H9 (cell line): ENCODE results near the gene ETV4. TPM values are rescaled to one million over a fixed set of nuclear protein-coding genes. Genes with fewer than 3 reads are reported as not detected.

Experiments
- DNase-seq: peaks from one replicate; pipeline ENCODE4 v3.0.0-alpha.2; 2017
- H2AFZ ChIP-seq: one replicate; pipeline ENCODE4 v1.6.1; 2013; ENCODE audit warnings: mild to moderate bottlenecking, low read length, control low read depth, moderate library complexity
- H2AK5ac ChIP-seq: 2 replicates; pipeline ENCODE4 v1.6.1; 2013; ENCODE audit warnings: low read length, control low read depth, mixed read lengths; ENCODE audit not compliant: insufficient read length
- H2BK120ac ChIP-seq: one replicate; pipeline ENCODE4 v1.6.1; 2013; ENCODE audit warnings: low read depth, mild to moderate bottlenecking, low read length, control low read depth, inconsistent platforms; ENCODE audit not compliant: poor library complexity, severe bottlenecking
- H2BK12ac ChIP-seq: 2 replicates; pipeline ENCODE4 v1.6.1; 2013; ENCODE audit warnings: low read length, control low read depth, mixed read lengths, low read depth; ENCODE audit not compliant: insufficient read length
- H2BK15ac ChIP-seq: 2 replicates; pipeline ENCODE4 v1.6.1; 2013; ENCODE audit warnings: low read depth, low read length, control low read depth
- H2BK20ac ChIP-seq: one replicate; pipeline ENCODE4 v1.6.1; 2013; ENCODE audit warnings: low read depth, mild to moderate bottlenecking, low read length, control low read depth, inconsistent platforms; ENCODE audit not compliant: poor library complexity, severe bottlenecking
- H2BK5ac ChIP-seq: 2 replicates; pipeline ENCODE4 v1.6.1; 2013; ENCODE audit warnings: low read length, control low read depth, mixed read lengths; ENCODE audit not compliant: insufficient read length
- H3K14ac ChIP-seq: 2 replicates; pipeline ENCODE4 v1.6.1; 2013; ENCODE audit warnings: low read length, control low read depth; ENCODE audit not compliant: insufficient read depth
- H3K18ac ChIP-seq: 2 replicates; pipeline ENCODE4 v1.6.1; 2013; ENCODE audit warnings: low read depth, mild to moderate bottlenecking, mixed read lengths, low read length, control low read depth; ENCODE audit not compliant: insufficient read length
- H3K23ac ChIP-seq: 2 replicates; pipeline ENCODE4 v1.6.1; 2013; ENCODE audit warnings: low read length, control low read depth, mixed read lengths, low read depth; ENCODE audit not compliant: insufficient read length
- H3K23me2 ChIP-seq: 2 replicates; pipeline ENCODE4 v1.6.1; 2013; ENCODE audit warnings: low read depth, mild to moderate bottlenecking, mixed read lengths, low read length, control low read depth; ENCODE audit not compliant: insufficient read length, poor library complexity, severe bottlenecking
- H3K27ac ChIP-seq: 2 replicates; pipeline ENCODE4 v1.5.1; 2013; ENCODE audit warnings: low read length, control low read depth, mixed read lengths, low read depth; ENCODE audit not compliant: insufficient read length
- H3K27me3 ChIP-seq: 2 replicates; pipeline ENCODE4 v1.6.1; 2013; ENCODE audit warnings: low read length, control low read depth, inconsistent platforms; ENCODE audit not compliant: insufficient read depth
- H3K4ac ChIP-seq: 2 replicates; pipeline ENCODE4 v1.6.1; 2013; ENCODE audit warnings: low read depth, mild to moderate bottlenecking, control low read depth, inconsistent platforms, low read length, moderate library complexity
- H3K4me1 ChIP-seq: 2 replicates; pipeline ENCODE4 v1.6.1; 2013; ENCODE audit warnings: low read length, control low read depth, inconsistent platforms; ENCODE audit not compliant: insufficient read depth
- H3K4me2 ChIP-seq: 2 replicates; pipeline ENCODE4 v1.6.1; 2013; ENCODE audit warnings: low read length, control low read depth, mixed read lengths; ENCODE audit not compliant: insufficient read length, insufficient read depth
- H3K56ac ChIP-seq: 2 replicates; pipeline ENCODE4 v1.6.1; 2013; ENCODE audit warnings: low read depth, mild to moderate bottlenecking, mixed read lengths, low read length, control low read depth; ENCODE audit not compliant: insufficient read length
- H3K79me1 ChIP-seq: 2 replicates; pipeline ENCODE4 v1.6.1; 2013; ENCODE audit warnings: low read depth, mild to moderate bottlenecking, moderate library complexity, low read length, control low read depth, inconsistent platforms; ENCODE audit not compliant: insufficient read depth, poor library complexity, severe bottlenecking
- H3K79me2 ChIP-seq: 2 replicates; pipeline ENCODE4 v1.6.1; 2013; ENCODE audit warnings: low read length, control low read depth, inconsistent platforms; ENCODE audit not compliant: insufficient read depth
- H3K9ac ChIP-seq: 2 replicates; pipeline ENCODE4 v1.6.1; 2013; ENCODE audit warnings: low read length, control low read depth, mixed read lengths; ENCODE audit not compliant: insufficient read length; ENCODE audit errors: extremely low read depth
- H3K9me3 ChIP-seq: one replicate; pipeline ENCODE4 v1.6.1; 2013; ENCODE audit warnings: low read depth, low read length, inconsistent platforms; ENCODE audit not compliant: control insufficient read depth
- H3T11ph ChIP-seq: one replicate; pipeline ENCODE4 v1.6.1; 2013; ENCODE audit warnings: mild to moderate bottlenecking, low read length, control low read depth, inconsistent platforms
- H4K20me1 ChIP-seq: one replicate; pipeline ENCODE4 v1.6.1; 2013; ENCODE audit not compliant: control insufficient read depth, insufficient read length, insufficient read depth
- H4K5ac ChIP-seq: 2 replicates; pipeline ENCODE4 v1.6.1; 2013; ENCODE audit warnings: low read depth, mild to moderate bottlenecking, mixed read lengths, low read length, control low read depth; ENCODE audit not compliant: insufficient read length
- H4K8ac ChIP-seq: replicated peaks from 2 replicates; pipeline ENCODE4 v1.6.1; 2013; ENCODE audit warnings: low read length, control low read depth, mixed read lengths, low read depth; ENCODE audit not compliant: insufficient read length
- H4K91ac ChIP-seq: 2 replicates; pipeline ENCODE4 v1.6.1; 2013; ENCODE audit warnings: low read depth, mild to moderate bottlenecking, moderate library complexity, mixed read lengths, low read length, control low read depth; ENCODE audit not compliant: insufficient read length
- H3K27ac Mint-ChIP-seq, 3 experiments: 2 replicates in 2 of 3; 3 replicates in 1 of 3; pipeline ENCODE4 v1.8.0; 2020 to 2021; ENCODE audit warnings: mixed read lengths in 3 of 3, mild to moderate bottlenecking in 1 of 3, moderate library complexity in 1 of 3
- H3K27me3 Mint-ChIP-seq: 2 replicates; pipeline ENCODE4 v1.8.0; 2021; ENCODE audit warnings: low read depth, mild to moderate bottlenecking, moderate library complexity, mixed read lengths
- H3K36me3 Mint-ChIP-seq, 3 experiments: 2 replicates in 2 of 3; 3 replicates in 1 of 3; pipeline ENCODE4 v1.8.0; 2020 to 2021; ENCODE audit warnings: low read depth in 3 of 3, mixed read lengths in 3 of 3; ENCODE audit not compliant: insufficient read depth in 1 of 3
- H3K4me1 Mint-ChIP-seq, 2 experiments: 2 replicates each; pipeline ENCODE4 v1.8.0; 2020; ENCODE audit warnings: mixed read lengths in 2 of 2
- H3K4me3 Mint-ChIP-seq, 2 experiments: 2 replicates in 1 of 2; 3 replicates in 1 of 2; pipeline ENCODE4 v1.8.0; 2020 to 2021; ENCODE audit warnings: mild to moderate bottlenecking in 2 of 2, mixed read lengths in 2 of 2, moderate library complexity in 1 of 2
- H3K9me3 Mint-ChIP-seq, 2 experiments: 2 replicates in 1 of 2; 3 replicates in 1 of 2; pipeline ENCODE4 v1.8.0; 2020; ENCODE audit warnings: mild to moderate bottlenecking in 2 of 2, mixed read lengths in 2 of 2, moderate library complexity in 1 of 2
- WGBS: extraction: QIAGEN DNeasy Blood & Tissue Kit; methylation state at CpG from one replicate; pipeline ENCODE4 v1.1.7; 2013; ENCODE audit warnings: missing lambda C conversion rate, low lambda C conversion rate, mixed read lengths; ENCODE audit not compliant: insufficient read length; ENCODE audit errors: extremely low coverage; 5-methylcytosine and 5-hydroxymethylcytosine counted together
- total RNA-seq: library from RNA; stranded (reverse); gene quantifications from 2 replicates; pipeline ENCODE4 v1.2.1, GENCODE V29; 2021
- TF ChIP-seq, protein P1 (sequence below): fragments of 200-600 bp; sonication (generic); conservative IDR thresholded peaks from 3 replicates; pipeline ENCODE4 v1.8.0; 2021; ENCODE audit warnings: antibody characterized with exemption, mild to moderate bottlenecking

ETV4 gene
- total RNA-seq, 1 experiment from 2014 or later: 74.4 TPM

DNA sequence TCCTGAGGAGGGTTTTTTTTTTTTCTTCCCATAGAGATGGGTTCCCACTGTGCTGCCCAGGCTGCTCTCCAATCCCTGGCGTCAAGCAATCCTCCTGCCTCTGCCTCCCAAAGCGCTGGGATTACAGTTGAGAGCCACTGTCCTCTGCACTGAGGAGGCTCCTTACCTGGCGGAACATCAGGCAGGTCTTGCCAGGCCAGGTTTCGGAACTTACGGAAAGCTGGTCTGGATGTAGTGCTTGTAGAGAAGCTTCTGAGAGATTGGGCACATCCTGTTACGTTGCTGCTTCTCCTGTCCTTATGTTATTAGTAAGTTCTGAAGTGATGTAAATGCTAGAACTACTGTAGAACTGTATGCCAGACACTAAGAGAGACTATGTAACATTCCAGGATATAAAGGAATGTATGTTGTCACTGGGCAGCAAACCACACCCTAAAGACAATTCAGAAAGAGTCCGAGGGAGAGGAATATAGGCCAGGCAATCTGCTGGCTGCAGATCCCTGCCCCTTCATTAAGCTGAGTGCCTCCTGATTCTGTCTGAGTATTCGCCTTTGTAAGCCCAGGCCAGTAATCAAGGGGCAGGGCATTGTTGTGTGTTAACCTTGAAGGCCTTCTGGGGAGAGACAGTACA is 21.1 kb downstream of the ETV4 start:
- Histone ChIP-seq H2BK20ac (no peak overlapping the region), H3K27ac (no peak overlapping the region), H3K14ac (no peak overlapping the region), H4K5ac (no peak overlapping the region), H3K4ac (no peak overlapping the region), H3K27me3 (no peaks in the 10 kb centered on the region), H3K18ac (no peak overlapping the region), H3K4me2 (no peak overlapping the region), H4K8ac (no peak overlapping the region), H3K23ac (no peak overlapping the region), H2AFZ (no peak overlapping the region), H3K79me2 (no peaks in the 10 kb centered on the region), H3T11ph (no peak overlapping the region), H2BK120ac (no peak overlapping the region), H2BK5ac (no peak overlapping the region), H3K9ac (no peak overlapping the region), H3K79me1 (no peaks in the 10 kb centered on the region), H2BK12ac (no peak overlapping the region), H3K4me1 (peaks cover 8% of the 10 kb centered on the region; the same call in 1 of the 2 replicates), H4K91ac (no peak overlapping the region), H4K20me1 (no peaks in the 10 kb centered on the region), H3K23me2 (no peaks in the 10 kb centered on the region), H3K56ac (no peak overlapping the region), H2BK15ac (no peak overlapping the region), H3K9me3 (no peaks in the 10 kb centered on the region), H2AK5ac (no peak overlapping the region)
- Mint-ChIP-seq H3K36me3 (peaks cover 35 to 91% (median 57%) of the 10 kb centered on the region in 3 experiments), H3K4me3 (peak overlapping the region in 1 of 2 experiments; percentile 42; a peak in 2 of 5 replicates), H3K27ac (peak overlapping the region in 2 of 3 experiments; percentile 13 to 80; a peak in 3 of 7 replicates), H3K27me3 (peaks cover 12% of the 10 kb centered on the region), H3K4me1 (peaks cover 30 to 37% of the 10 kb centered on the region in 2 experiments), H3K9me3 (no peaks in the 10 kb centered on the region)
- TF ChIP-seq, protein P1, sequence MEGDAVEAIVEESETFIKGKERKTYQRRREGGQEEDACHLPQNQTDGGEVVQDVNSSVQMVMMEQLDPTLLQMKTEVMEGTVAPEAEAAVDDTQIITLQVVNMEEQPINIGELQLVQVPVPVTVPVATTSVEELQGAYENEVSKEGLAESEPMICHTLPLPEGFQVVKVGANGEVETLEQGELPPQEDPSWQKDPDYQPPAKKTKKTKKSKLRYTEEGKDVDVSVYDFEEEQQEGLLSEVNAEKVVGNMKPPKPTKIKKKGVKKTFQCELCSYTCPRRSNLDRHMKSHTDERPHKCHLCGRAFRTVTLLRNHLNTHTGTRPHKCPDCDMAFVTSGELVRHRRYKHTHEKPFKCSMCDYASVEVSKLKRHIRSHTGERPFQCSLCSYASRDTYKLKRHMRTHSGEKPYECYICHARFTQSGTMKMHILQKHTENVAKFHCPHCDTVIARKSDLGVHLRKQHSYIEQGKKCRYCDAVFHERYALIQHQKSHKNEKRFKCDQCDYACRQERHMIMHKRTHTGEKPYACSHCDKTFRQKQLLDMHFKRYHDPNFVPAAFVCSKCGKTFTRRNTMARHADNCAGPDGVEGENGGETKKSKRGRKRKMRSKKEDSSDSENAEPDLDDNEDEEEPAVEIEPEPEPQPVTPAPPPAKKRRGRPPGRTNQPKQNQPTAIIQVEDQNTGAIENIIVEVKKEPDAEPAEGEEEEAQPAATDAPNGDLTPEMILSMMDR: no peak
- no peak for DNase-seq
- WGBS: no CpG with 5 or more reads among the region's 8 CpGs
